GM21529 (cell line): Measurements from ENCODE around the gene EVI5L.
A peak's percentile ranks its signal among the peaks of the same experiment; 100 is the strongest.

Source experiments
- ATAC-seq: cut with Tn5 transposase; IDR thresholded peaks from one replicate; pipeline ENCODE4 v1.9.1; 2021; ENCODE audit not compliant: unreplicated experiment

EVI5L gene

DNA sequence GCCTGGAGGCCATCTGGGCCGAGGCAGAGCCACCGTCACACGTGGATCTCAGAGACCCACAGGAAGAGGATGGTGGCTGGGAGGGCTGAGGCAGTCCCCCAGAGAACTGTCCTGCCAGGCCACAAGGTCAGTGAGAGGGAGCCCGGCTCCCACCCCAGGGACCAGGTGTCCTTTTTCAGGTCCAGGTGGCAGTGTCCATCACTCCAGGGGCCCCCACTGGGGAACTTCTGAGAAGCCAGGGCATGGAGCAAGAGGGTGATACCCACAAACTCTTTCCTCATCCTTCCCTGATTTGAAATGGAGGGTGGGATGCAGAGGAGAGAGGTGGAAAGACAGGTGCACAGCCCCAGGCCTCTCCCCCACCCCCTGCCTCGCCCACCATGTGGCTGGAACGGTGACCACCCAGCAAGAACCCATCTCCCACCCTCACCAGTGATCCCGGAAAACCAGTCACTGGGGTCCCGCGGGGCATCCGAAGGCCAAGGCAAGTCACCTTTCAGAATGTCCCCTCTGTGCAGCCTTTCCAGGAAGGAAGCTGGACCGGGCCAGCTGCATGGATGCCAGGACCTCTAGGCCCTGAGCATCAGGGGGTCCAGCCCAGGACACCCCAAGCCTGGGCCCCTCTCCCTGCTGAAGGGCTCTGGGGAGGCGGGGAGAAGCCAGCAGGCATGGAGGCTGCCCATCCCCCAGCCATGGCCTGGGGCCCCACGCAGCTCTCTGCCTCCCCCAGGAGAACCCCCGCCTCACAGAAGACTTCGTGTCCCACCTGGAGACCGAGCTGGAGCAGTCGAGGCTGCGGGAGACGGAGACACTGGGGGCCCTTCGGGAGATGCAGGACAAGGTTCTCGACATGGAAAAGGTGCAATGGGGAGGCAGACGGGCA lies 30.1 kb downstream of the EVI5L start:
- no peak for ATAC-seq

DNA sequence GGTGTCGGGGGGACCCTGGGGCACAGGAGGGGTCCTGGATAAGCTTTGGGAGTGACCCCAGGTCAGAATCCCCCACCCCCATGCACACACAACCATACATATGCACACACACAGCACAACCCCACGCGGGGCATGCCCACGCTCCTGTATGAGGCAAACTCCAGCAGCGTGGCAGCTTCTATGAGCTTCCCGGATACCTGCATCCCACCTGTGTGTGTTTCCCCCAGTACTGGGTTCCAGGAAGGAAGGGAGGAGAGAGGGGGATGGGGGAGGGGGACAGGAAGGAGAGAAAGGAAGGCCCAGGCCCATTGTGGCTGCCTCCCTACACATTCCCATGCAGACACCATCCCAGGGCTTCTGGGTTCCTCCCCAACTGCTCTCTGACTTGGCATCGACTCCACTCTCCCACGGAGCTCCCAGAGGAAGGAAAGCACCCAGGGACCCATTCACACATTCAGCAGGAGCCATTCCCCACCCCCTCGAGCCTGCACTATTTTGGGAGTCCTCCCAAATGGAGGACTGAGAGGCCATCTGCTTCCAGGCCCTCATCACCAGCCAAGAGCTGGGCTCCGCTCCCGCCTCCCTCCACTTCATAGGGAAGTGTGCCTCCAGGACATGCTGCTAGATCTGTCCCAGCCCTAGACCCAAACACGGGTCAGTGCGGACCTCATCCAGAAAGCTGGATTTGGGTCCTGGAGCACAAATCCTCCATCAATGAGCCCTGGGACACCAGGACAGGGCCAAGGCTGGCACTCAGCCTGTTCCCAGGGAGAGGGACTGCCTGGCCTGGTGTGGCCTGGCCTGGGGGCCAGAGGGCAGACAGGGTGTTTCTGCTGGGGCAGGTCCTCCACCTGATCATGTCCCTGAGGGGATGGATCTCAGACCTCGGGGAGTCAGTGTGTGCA lies 30.9 kb downstream of the EVI5L start:
- no peak for ATAC-seq

DNA sequence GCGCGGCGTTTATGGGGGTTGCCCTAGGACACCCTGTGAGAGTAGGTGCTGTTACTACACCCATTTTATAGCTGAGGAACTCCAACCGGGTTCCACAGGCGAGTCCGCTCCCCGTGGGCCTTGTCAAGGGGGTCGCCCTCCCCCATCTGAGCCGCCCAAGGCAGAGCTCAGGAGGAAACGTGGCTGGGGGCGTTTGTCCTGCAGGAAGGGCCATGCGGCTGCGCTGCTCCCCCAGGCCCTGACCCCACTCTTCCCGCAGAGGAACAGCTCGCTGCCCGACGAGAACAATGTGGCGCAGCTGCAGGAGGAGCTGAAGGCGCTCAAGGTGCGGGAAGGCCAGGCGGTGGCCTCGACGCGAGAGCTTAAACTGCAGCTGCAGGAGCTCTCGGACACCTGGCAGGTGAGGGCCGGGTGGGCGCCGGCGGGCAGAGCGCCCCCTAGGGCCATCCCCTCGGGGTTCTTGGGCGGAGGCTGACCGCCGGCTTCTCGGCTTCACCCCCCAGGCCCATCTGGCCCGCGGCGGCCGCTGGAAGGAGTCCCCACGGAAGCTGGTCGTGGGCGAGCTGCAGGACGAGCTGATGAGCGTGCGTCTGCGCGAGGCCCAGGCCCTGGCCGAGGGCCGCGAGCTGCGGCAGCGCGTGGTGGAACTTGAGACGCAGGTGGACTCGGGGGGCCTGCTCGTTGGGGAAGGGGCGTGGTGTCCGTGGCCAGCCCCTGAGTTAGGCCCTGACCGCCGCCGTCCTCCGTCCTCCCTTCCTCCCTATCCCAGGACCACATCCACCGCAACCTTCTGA lies 31.8 kb downstream of the EVI5L start:
- ATAC-seq: no peak

DNA sequence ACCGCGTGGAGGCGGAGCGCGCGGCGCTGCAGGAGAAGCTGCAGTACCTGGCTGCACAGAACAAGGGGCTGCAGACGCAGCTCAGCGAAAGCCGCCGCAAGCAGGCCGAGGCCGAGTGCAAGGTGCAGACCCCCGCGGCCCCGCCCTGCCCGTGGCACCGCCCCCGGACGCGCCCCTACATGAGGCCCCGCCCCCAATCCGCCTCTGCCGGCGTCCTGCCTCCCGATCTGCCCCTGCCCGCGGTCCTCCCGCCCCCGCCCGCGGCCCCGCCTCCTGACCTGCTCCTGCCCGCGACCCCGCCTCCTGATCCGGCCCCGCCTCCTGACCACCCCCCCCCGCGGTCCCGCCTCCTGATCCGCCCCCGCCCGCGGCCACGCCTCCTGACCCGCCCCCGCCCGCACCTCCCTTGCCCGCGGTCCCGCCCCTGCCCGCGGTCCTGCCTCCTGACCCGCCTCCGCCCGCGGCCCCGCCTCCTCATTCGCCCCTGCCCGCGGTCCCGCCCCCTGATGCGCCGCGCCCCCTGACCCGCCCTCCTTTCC lies 32.5 kb downstream of the EVI5L start:
- ATAC-seq: no peak

DNA sequence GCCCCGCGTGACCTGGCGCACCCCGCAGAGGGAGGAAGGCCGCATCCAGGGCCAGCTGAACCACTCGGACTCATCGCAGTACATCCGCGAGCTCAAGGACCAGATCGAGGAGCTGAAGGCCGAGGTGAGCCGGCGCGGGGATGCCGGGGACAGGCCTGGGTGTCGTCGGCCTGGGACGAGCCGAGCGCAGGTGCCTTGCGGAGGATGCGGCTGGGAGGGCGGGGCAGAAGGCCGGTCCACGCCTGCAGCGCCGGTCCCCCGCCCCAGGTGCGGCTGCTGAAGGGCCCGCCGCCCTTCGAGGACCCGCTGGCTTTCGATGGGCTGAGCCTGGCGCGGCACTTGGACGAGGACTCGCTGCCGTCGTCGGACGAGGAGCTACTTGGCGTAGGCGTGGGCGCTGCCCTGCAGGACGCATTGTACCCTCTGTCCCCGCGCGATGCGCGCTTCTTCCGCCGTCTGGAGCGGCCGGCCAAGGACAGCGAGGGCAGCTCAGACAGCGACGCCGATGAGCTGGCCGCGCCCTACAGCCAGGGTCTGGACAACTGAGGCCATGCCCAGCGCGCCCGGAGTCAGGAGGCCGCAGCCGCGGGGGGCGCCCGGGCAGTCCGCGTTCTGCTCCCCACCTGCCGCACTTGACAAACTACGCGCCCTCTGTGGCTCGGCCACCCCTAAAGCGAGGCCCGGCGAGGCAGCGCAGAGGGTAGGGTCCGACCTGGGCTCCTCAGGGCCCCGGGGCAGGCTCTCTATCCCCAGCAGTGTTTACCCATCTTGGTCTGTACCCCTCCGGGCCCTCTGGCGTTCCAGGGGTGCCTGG lies 33.3 kb downstream of the EVI5L start:
- ATAC-seq: no peak

DNA sequence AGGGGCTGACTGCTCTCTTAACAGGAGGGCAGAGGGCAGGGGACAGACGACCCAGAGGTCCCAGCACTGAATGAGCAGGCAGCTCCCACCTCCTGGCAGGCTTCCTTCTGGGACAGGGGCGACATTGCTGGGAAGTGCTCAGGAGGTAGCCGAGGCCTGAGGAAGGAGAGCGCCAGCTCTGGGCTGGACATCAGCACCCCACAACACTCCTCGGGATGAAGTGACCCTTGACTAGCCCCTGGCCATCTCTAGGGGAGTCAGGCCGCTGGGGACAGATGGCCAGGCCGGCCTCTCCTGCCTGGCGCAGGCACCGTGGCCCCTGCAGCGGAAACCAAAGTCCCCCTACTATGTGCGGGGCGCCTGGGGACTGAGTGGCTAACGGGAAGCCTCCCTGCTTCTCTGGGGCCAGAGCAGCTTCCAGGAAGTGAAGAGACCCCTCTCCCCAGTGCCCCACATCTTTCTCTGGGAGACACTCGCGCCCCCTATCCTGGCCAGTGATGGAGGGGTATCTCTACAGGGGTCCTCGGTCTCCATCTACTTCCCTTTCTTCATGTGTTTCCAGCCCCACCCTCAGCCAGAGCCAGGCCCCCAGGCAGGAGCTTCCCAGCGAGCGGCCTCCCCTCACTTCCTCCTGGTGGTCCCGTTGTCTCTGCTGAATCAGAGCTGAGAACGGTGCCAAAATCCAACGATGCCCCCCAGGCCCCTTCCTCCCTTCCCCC lies 34.1 kb downstream of the EVI5L start:
- ATAC-seq: no peak

DNA sequence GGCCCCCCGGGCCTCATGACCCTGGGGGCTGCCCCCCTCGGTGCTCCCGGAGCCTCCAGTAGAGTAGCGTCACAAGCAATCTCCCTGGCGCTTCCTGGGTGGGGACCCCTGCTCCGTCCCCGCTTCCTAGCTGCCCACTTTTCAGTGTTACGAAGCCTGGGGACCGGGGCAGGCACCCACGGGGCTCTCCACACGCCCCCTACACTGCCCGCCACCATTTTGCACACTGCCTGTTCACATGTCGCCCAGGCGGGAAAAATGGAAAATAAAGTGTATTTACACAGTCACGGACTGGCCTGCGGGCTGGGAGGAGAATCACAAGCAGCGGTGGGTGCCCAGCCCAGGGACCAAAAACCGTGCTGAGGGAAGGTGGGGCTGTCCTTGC lies 34.7 kb downstream of the EVI5L start:
- ATAC-seq: no peak

DNA sequence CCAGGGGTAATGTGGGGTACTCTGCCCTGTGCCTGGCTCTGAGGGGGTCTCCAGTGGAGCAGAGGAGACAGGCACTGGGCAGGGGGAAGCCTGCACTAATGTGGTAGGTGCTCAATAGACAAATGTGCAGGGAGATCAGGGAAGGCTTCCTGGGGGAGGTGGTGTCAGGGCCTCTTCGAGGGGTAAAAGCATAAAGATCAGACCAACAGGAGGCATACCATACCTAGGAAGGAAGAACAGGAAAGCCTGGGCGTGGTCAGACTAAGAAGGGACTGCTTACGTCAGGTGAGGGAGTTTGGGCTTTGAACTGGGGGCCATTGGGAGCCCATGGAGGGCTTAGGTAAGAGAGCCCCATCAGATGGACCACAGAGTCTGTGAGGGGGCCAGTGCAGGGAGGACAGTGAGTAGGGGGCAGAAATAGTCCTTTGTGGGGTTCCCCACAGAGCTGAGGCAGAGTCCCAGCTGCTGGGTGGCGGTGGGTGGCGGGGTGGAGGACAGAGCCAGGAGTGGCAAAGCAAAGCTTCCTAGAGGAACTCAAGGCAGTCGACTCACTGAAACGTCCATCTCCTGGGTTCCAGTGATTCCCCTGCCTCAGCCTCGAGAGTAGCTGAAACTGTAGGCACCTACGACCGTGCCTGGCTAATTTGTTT lies 35.4 kb downstream of the EVI5L start:
- no peak for ATAC-seq

DNA sequence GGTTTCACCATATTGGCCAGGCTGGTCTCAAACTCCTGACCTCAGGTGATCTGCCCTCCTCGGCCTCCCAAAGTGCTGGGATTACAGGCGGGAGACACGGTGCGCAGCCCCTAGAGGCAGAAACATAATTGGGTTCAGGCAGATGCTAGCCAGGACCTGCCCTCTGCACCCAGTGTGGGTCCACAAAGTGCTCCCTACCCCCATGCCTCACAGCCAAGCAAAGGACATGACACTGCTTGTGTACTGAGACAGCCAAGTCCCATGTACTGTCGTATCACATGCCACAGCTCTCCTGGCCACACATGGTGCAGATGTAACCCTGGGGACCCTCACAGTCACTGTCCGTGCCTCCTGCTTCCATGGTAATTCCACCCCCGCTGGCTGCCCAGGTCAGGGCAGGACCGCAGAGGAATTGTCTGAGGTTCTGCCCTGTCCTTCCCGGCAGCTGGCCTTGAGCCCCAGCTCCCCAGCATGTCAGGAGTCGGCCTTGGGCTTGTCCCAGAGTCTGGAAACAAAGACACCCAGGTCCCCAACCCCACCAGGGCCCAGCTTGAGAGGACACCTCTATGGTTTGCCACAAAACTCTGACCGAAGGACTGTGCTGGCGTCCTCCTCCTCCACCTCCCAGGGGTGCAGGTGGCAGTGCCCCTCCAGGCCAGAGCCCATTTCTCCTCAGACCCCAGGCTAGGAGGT lies 36.5 kb downstream of the EVI5L start:
- no peak for ATAC-seq

DNA sequence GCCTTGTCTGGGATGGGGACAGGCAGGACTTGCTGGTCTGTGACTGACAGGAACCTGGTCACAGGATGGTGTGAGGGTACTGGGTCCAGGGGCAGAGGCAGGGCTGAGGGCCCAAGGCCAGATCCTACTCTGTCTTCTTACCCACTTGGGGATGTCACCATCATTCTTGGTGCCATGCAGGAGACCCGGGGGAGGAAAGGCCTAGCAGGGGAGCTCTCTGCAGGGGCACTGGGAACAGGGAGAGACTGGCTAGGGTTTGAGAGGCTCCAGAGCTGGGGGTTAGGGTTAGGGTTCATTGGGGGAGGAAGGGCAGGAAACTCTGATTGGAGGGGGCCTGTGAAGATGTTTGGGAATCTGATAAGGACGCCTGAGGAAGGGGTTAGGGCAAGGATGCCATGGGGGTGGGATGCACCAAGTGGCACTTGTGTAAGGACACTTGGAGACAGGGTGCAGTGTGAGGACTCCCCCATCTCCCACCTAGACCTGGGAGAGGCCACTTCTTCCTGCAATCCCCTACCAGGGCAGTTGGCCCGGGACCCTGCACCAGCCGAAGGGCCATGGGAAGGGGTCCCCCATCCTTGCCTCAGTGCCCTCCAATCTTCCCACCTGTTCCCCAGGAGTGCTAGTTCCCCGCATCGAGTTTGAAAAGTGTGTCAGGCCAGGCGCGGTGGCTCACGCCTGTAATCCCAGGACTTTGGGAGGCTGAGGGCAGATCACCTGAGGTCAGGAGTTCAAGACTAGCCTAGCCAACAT lies 37.2 kb downstream of the EVI5L start:
- ATAC-seq: no peak

DNA sequence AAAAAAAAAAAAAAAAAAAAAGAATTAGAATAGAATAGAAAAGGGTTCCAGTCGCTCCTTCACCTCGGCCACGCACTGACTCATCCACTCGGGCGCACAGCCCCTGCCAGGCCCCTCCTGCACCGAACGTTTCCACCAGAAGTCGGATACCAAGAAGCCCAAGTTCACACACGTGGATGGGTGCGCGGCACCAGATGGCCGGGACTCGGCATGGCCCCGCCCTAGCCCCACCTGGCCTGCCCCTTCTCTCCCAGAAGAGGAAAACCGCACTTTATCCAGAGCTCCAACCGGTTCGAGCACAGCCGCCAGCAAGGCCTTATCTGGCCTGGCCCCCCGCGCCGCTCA lies 38.3 kb downstream of the EVI5L start:
- ATAC-seq: no peak

DNA sequence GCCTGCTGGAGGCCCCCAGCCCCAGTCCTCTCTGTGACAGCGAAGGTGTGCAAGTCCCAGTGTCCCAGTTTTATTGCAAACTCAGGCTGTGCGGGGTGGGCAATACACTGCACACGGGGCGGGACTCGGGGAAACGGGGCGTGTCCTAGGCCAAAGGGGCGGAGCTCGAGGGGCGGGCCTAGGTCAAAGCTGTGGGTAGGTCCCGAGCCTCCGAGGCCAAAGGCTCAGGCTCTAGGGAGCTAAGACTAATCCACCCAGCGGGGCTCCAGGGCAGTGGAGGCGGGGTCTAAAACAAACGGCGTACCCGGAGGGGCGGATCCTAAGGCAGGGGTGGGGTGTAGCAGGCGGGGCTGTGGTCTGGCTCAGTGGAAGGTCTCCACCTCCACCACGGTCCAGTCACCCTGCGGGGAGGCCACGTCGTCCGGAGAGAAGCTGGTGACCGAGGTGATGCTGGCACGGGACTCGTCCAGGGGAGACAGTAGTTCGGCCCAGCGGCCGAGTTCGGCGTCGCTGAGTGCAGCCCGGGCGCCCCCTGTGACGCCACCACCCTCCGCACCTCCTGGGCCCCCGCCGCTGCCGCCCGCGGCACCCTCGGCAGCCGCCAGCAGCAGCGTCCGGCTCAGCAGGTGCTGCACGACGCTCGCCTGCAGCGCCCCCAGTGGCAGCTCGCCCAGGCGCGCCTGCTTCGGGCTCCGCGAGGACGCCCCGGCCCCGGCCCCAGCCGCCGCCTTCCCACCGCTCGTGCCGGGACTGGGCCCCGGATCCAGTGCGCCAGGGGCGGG lies 38.8 kb downstream of the EVI5L start:
- peak; percentile 49 for ATAC-seq

DNA sequence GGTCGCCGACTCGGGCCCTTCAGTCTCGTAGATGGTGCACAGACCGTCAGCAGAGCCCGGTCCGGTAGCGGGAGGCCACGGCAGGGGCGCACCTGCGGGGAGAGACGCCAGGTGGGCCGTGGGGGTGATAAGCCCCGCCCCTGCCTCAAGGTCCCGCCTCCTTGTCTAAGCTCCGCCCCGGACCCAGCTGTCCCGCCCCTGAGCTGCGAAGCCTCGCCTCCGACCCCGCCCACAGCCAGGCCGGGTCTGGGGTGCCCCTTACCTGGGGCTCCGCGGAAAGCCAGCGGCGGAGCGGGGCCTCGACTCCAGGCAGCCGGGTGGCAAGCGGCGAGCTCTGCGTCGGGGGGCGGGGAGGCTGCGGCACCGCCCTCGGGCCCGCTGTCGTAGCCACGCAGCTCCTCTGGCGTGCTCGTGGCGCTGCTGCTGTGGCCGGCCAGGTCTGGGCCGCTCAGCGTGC lies 39.5 kb downstream of the EVI5L start:
- ATAC-seq: peak; percentile 43

DNA sequence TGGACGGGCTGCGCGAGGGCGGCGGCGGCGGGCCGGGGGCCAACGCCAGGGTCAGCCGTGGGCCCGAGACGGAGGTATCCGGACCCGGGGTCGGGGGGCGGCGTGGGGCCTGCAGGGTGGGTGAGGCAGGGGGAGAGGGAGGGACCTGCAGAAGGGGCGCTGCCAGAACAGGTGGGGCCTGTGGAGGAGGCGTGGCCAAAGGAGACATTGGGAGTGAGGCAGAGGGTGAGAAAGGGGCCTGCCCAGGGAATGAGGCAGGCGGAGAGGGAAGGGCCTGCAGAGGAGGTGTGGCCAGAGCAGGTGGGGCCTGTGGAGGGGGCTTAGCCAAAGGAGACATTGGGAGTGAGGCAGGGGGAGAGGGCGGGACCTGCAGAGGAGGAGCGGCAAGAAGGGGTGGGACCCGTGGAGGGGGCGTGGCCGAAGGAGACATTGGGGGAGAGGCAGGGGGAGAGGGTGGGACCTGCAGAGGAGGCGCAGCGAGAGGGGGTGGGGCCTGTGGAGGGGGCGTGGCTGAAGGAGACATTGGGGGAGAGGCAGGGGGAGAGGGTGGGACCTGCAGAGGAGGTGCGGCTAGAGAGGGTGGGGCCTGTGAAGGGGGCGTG lies 40.0 kb downstream of the EVI5L start:
- ATAC-seq: no peak

DNA sequence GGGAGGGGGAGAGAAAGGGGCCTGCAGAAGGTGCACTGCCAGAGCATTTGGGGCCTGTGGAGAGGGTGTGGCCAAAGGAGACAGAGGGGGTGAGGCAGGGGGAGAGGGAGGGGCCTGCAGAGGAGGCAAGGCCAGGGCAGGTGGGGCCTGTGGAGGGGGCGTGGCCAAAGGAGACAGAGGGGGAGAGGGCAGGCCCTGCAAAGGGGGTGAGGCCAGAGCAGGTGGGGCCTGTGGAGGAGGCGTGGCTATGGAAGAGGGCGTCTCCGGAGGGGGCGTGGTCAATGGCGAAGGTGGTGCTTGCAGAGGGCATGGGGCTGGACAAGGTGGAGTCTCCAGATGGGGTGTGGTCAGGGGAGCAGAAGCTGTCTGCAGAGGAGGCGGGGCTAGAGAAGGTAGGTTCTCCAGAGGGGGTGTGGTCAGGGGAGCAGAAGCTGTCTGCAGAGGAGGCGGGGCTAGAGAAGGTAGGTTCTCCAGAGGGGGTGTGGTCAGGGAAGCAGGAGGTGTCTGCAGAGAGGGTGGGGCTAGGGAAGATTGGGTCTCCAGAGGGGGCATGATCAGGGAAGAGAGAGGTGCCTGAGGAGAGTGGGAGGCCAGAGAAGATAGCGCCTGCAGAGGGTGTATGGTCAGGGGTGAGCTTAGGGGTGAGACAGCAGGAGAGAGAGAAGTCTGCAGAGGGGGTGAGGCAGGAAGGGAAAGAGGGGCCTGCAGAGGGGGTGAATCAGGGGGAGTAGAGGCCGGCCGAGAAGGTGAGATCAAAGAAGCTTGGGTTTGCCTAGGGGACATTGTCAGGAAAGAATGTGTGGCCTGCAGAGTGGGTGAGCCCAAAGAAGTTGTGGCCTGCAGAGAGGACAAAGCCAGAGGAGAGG lies 40.8 kb downstream of the EVI5L start:
- ATAC-seq: no peak
